Right lobe of liver (tissue), 4 donors: ENCODE measurements around the gene PCDHGB6.

Experiments
- POLR2A ChIP-seq: fragments of 450-650 bp; IDR thresholded peaks from one replicate; pipeline ENCODE4 v1.6.1; 2017; ENCODE audit warnings: antibody characterized with exemption, mild to moderate bottlenecking
- TF ChIP-seq, protein P1 (sequence below), 4 donors: fragments of 200-600 bp in 3 of 4; fragments of 450-650 bp in 1 of 4; IDR thresholded peaks; one replicate each; pipeline versions ENCODE4 v1.5.1 to v1.8.0; 2016 to 2022; ENCODE audit warnings: antibody characterized with exemption in 4 of 4, mild to moderate bottlenecking in 2 of 4
- donor health status: DM: no; HTN: no; CAD: no.
- donor health status: DM: no; HTN: no; CAD: no.
- donor health status: DM: no; HTN: yes; CAD: no.

DNA sequence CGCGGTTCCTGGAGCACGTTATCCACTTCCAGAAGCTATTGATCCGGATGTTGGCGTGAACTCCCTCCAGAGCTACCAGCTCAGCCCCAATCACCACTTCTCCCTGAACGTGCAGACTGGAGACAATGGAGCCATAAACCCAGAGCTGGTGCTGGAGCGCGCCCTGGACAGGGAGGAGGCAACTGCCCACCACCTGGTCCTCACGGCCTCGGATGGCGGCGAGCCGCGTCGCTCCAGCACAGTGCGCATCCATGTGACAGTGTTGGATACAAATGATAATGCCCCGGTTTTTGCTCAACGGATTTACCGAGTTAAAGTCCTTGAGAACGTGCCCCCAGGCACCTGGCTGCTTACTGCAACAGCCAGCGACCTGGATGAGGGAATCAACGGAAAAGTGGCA, 4.4 kb upstream of the PCDHGB6 start:
- TF ChIP-seq, protein P1, sequence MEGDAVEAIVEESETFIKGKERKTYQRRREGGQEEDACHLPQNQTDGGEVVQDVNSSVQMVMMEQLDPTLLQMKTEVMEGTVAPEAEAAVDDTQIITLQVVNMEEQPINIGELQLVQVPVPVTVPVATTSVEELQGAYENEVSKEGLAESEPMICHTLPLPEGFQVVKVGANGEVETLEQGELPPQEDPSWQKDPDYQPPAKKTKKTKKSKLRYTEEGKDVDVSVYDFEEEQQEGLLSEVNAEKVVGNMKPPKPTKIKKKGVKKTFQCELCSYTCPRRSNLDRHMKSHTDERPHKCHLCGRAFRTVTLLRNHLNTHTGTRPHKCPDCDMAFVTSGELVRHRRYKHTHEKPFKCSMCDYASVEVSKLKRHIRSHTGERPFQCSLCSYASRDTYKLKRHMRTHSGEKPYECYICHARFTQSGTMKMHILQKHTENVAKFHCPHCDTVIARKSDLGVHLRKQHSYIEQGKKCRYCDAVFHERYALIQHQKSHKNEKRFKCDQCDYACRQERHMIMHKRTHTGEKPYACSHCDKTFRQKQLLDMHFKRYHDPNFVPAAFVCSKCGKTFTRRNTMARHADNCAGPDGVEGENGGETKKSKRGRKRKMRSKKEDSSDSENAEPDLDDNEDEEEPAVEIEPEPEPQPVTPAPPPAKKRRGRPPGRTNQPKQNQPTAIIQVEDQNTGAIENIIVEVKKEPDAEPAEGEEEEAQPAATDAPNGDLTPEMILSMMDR (IDR thresholded peaks at IDR 0.05): no peak
- no peak for TF ChIP-seq POLR2A
